ENCODE results near the gene LCN10. TPM values are rescaled to one million over a fixed set of nuclear protein-coding genes. Genes with fewer than 3 reads are reported as not detected.

The LCN10 gene
- total and polyA plus RNA-seq, 2 of the 13 experiments (the other 11 are each of a cell fraction or from before 2014, with no cell fraction given), result 0.53 to 0.61 TPM

DNA sequence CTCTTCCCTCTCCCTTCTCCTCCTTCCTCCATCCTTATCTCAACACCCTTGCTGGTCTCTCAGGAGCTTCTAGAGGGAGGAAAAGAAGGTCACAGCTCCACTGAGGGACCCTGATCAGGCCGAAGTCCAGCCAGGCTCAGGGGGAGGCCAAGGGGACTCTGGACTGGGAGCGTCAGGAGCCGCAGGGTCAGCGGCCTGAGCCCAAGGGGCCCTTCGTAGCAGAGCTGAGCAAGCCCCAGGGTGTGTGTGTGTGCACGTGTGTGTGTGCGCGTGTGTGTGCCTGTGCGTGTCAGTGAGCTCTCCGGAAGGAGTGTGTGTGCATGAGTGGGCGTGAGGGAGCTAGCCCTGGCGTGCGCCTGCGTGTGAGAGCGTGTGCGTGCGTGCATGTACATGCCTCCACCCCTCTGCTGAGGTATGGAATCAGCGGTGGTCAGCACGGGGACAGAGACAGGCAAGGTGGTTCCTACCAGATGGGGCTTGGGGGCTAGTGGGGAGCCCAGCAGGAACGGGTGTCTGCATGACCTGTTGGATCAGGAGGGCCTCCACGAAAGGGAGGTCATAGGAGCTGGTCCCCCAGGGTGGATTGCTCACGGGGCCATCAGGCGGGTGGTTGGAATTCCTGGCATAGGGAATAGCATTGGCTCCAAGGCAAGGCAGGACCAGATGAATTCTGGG is 45.5 kb downstream of the LCN10 start (continued):
- TF ChIP-seq, protein P1, sequence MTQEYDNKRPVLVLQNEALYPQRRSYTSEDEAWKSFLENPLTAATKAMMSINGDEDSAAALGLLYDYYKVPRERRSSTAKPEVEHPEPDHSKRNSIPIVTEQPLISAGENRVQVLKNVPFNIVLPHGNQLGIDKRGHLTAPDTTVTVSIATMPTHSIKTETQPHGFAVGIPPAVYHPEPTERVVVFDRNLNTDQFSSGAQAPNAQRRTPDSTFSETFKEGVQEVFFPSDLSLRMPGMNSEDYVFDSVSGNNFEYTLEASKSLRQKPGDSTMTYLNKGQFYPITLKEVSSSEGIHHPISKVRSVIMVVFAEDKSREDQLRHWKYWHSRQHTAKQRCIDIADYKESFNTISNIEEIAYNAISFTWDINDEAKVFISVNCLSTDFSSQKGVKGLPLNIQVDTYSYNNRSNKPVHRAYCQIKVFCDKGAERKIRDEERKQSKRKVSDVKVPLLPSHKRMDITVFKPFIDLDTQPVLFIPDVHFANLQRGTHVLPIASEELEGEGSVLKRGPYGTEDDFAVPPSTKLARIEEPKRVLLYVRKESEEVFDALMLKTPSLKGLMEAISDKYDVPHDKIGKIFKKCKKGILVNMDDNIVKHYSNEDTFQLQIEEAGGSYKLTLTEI (CRISPR knock-in tag; conservative IDR thresholded peaks at IDR 0.05), result no peak
- TF ChIP-seq, protein P2, sequence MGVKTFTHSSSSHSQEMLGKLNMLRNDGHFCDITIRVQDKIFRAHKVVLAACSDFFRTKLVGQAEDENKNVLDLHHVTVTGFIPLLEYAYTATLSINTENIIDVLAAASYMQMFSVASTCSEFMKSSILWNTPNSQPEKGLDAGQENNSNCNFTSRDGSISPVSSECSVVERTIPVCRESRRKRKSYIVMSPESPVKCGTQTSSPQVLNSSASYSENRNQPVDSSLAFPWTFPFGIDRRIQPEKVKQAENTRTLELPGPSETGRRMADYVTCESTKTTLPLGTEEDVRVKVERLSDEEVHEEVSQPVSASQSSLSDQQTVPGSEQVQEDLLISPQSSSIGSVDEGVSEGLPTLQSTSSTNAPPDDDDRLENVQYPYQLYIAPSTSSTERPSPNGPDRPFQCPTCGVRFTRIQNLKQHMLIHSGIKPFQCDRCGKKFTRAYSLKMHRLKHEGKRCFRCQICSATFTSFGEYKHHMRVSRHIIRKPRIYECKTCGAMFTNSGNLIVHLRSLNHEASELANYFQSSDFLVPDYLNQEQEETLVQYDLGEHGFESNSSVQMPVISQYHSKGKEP (CRISPR knock-in tag; IDR thresholded peaks at IDR 0.05), result no peak
- TF ChIP-seq ZNF260 (CRISPR knock-in tag; IDR thresholded peaks at IDR 0.05; ENCODE audit: borderline replicate concordance, low read depth), result no peak
- no peak for TF ChIP-seq ZNF724P (CRISPR knock-in tag; IDR thresholded peaks at IDR 0.05; ENCODE audit: borderline replicate concordance)
- TF ChIP-seq, protein P3, sequence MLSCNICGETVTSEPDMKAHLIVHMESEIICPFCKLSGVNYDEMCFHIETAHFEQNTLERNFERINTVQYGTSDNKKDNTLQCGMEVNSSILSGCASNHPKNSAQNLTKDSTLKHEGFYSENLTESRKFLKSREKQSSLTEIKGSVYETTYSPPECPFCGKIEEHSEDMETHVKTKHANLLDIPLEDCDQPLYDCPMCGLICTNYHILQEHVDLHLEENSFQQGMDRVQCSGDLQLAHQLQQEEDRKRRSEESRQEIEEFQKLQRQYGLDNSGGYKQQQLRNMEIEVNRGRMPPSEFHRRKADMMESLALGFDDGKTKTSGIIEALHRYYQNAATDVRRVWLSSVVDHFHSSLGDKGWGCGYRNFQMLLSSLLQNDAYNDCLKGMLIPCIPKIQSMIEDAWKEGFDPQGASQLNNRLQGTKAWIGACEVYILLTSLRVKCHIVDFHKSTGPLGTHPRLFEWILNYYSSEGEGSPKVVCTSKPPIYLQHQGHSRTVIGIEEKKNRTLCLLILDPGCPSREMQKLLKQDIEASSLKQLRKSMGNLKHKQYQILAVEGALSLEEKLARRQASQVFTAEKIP (CRISPR knock-in tag; IDR thresholded peaks at IDR 0.05; ENCODE audit: borderline replicate concordance), result no peak
- TF ChIP-seq, protein P4, sequence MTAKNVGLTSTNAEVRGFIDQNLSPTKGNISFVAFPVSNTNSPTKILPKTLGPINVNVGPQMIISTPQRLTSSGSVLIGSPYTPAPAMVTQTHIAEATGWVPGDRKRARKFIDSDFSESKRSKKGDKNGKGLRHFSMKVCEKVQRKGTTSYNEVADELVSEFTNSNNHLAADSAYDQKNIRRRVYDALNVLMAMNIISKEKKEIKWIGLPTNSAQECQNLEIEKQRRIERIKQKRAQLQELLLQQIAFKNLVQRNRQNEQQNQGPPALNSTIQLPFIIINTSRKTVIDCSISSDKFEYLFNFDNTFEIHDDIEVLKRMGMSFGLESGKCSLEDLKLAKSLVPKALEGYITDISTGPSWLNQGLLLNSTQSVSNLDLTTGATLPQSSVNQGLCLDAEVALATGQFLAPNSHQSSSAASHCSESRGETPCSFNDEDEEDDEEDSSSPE (CRISPR knock-in tag; IDR thresholded peaks at IDR 0.05), result no peak
- no peak for TF ChIP-seq ZNF761 (CRISPR knock-in tag; conservative IDR thresholded peaks at IDR 0.05)
- TF ChIP-seq MED8 (CRISPR knock-in tag; IDR thresholded peaks at IDR 0.05; ENCODE audit: insufficient replicate concordance), result no peak
- TF ChIP-seq ARNT2 (CRISPR knock-in tag; IDR thresholded peaks at IDR 0.05; ENCODE audit: low read depth), result no peak
- TF ChIP-seq JARID2 (CRISPR knock-in tag; IDR thresholded peaks at IDR 0.05; ENCODE audit: insufficient replicate concordance), result no peak
- TF ChIP-seq ZNF773 (CRISPR knock-in tag; IDR thresholded peaks at IDR 0.05; ENCODE audit: borderline replicate concordance), result no peak
- no peak for TF ChIP-seq SNAPC2 (CRISPR knock-in tag; IDR thresholded peaks at IDR 0.05)
- peak; percentile 82 for TF ChIP-seq ZFP90 (CRISPR knock-in tag; IDR thresholded peaks at IDR 0.05; ENCODE audit: borderline replicate concordance)
- peak; percentile 59; the same call in 1 of the 2 replicates for TF ChIP-seq JUND (CRISPR knock-in tag; IDR thresholded peaks at IDR 0.05)
- no peak for TF ChIP-seq NBN (conservative IDR thresholded peaks at IDR 0.05)
- peak; percentile 85; the same call in 1 of the 2 replicates for TF ChIP-seq DPF2 (CRISPR knock-in tag; IDR thresholded peaks at IDR 0.05; ENCODE audit: borderline replicate concordance, low read depth)
- TF ChIP-seq ZNF781 (CRISPR knock-in tag; IDR thresholded peaks at IDR 0.05; ENCODE audit: borderline replicate concordance, not compliant biosample characterization), result no peak
- no peak for TF ChIP-seq ZSCAN30 (CRISPR knock-in tag; IDR thresholded peaks at IDR 0.05)
- TF ChIP-seq, protein P5, sequence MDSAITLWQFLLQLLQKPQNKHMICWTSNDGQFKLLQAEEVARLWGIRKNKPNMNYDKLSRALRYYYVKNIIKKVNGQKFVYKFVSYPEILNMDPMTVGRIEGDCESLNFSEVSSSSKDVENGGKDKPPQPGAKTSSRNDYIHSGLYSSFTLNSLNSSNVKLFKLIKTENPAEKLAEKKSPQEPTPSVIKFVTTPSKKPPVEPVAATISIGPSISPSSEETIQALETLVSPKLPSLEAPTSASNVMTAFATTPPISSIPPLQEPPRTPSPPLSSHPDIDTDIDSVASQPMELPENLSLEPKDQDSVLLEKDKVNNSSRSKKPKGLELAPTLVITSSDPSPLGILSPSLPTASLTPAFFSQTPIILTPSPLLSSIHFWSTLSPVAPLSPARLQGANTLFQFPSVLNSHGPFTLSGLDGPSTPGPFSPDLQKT (CRISPR knock-in tag; IDR thresholded peaks at IDR 0.05; ENCODE audit: borderline replicate concordance), result no peak
- no peak for TF ChIP-seq ZNF703 (CRISPR knock-in tag; IDR thresholded peaks at IDR 0.05; ENCODE audit: borderline replicate concordance)
- TF ChIP-seq POLR2A (IDR thresholded peaks at IDR 0.05; ENCODE audit: insufficient read depth in 1 of 2, low read depth in 2 of 2, low read length in 2 of 2), result no peak
- TF ChIP-seq GTF3A (CRISPR knock-in tag; conservative IDR thresholded peaks at IDR 0.05), result no peak
- TF ChIP-seq FOXK2 (IDR thresholded peaks at IDR 0.05), result no peak
